ENCODE results near the gene KRTAP10-6.
"Not testable (repeated sequence)": the region's sequence is repeated elsewhere in the genome, so short reads cannot be mapped to it uniquely, and the experiment has no call there.

KRTAP10-6 gene

GRCh38 chr21:44592446-44593311 is at the start of gene KRTAP10-6:
TSS of gene KRTAP10-6 (minus strand) at chr21:44592505. CDS start at chr21:44592484, 21 bp downstream.
- no peak for DNase-seq (ENCODE audit: low spot score)

- no peak for DNase-seq (ENCODE audit: low spot score)
Observed at GRCh38 chr21:44640761-44641160, 48.5 kb upstream of the KRTAP10-6 start.

GRCh38 chr21:44639331-44639655 is 47.0 kb upstream of the KRTAP10-6 start:
- DNase-seq (ENCODE audit: low spot score), result no peak

- DNase-seq (ENCODE audit: low spot score), result not testable (repeated sequence)
Observed at GRCh38 chr21:44638506-44639330, 46.4 kb upstream of the KRTAP10-6 start.

DNA sequence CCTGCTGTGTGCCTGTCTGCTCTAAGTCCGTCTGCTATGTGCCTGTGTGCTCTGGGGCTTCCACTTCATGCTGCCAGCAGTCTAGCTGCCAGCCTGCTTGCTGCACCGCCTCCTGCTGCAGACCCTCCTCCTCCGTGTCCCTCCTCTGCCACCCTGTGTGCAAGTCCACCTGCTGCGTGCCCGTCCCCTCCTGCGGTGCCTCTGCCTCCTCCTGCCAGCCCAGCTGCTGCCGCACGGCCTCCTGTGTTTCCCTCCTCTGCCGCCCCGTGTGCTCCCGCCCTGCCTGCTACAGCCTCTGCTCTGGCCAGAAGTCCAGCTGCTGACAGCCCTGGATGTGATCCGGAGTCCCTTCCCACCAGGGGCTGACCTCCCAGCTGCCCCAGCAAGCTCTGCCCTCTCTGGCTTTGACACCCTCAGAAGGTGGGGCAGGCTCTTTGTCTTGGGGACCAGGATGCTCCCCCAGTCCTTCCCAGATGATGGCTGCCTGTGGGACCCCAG is 45.6 kb upstream of the KRTAP10-6 start:
- DNase-seq (ENCODE audit: low spot score), result not testable (repeated sequence)

- DNase-seq (ENCODE audit: low spot score), result no peak
Observed at GRCh38 chr21:44637018-44637850, 44.9 kb upstream of the KRTAP10-6 start, which contains the start of gene KRTAP10-10. TSS of gene KRTAP10-10 (plus strand) at chr21:44637356. CDS start at chr21:44637418, 62 bp downstream.

DNA sequence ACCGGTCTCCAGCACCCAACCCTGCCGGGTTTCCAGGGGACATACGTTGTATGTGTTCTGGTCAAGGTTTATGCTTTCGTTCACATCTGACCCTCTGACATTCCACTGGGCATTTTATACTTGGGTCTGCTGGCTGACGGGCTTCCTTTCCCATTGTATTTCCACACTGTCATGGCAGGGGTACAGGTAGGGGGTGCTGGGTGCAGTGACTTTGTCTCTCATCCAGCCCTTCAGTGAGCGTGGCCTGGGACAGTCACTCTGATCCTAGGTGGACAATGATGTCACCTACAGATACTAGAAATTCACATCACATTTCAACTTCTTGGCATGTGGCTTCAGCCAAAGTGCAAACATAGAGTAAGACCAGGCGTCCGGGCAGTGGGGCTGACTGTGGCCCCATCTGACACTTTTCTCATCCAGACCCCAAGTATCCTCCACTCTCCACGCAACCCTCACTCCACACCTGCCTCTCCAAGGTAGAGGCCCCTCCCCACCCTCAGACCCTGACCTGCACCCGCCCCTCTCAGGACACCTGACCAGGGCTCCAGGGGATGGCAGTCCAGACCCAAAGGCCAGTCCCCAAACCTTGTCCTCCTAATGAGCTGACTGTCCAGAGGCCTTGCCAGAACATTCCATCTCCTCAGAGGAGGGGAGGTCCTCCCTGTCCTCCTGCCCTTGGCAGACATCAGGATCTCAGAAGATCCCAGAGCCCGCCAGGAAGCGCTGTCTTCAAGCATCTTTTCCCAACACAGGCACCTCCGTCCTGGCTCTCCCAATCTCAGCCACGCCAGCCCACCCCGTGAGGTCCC is 44.1 kb upstream of the KRTAP10-6 start:
- no peak for DNase-seq (ENCODE audit: low spot score)

DNA sequence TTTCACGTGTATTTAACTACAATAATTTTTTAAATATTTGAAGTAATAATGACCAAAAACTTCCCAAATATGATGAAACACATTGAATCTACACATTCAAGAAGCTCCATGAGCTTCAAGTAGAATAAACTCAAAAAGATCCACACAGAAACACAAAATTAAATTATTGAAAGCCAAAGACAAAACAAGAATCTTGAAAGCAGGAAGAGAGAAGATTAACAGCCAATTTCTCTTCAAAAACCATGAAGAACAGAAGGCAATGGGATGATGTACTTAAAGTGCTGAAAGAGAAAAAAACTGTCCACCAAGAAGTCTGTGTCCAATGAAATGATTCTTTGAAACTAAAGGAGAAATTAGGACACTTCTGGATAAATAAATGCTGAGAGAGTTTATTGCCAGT is 39.8 kb upstream of the KRTAP10-6 start:
- DNase-seq (ENCODE audit: low spot score), result no peak

DNA sequence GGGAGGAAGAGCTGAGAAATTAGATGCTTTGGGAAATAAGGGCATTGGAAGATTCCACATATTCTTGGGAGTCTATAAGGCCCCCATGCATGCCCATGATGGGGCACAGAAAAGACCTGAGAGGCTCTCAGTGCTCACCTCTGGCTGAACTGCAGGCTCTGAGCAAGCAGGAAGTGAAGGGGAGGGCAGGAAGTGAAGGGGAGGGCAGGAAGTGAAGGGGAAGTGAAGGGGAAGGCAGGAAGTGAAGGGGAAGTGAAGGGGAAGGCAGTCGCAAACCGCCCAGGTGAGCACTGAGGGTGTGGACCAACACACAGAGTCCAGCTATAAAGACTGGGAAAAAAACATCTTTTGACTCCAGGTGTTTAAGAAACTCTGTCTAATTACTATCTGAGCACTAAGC is 38.1 kb upstream of the KRTAP10-6 start:
- no peak for DNase-seq (ENCODE audit: low spot score)

DNA sequence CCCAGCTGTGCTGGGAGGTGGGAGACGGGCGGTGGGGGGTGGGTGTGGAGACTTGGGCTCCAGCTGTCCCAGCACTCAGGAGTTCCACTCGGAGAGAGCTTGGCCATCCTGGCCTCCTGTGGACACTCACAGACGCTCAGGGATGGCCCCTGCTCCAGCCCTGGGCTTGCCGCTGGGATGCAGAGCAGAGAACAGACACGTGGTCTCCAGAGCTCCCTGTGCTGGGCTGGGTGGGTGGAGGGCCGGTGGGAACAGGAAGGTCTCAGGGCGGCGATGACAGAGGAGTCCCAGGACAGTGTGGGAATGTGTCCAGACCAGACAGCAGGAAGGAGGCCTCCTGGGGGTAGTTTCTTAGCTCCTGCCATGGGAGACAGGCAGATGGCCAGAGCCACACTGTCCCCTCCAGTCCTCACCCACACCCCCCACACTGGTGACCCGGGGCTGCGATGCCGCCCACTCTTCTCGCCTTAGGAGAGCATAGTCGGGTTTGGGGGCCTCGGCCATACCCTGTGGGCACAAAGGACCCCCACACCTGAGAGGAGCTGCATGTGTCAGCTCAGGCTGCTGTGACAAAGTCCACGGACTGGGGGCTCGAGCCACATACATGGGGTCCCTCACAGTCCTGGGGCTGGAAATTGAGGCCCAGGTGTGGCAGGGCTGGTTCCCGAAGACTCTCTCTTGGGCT is 36.5 kb upstream of the KRTAP10-6 start:
- DNase-seq (ENCODE audit: low spot score), result no peak

DNA sequence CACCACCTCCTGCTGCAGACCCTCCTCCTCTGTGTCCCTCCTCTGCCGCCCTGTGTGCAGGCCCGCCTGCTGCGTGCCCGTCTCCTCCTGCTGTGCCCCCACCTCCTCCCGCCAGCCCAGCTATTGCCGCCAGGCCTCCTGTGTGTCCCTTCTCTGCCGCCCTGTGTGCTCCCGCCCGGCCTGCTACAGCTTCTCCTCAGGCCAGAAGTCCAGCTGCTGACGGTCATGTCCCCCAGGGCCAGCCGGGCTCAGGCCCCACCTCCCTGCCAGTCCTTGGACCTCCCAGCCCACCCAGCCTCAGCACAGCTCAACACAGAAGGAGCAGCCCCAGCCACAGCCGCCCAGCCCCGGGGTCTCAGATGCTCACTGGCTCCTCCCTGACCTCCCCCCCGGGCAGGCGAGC is 35.5 kb upstream of the KRTAP10-6 start:
- DNase-seq (ENCODE audit: low spot score), result not testable (repeated sequence)

GRCh38 chr21:44627181-44627822 is 35.0 kb upstream of the KRTAP10-6 start:
- DNase-seq (ENCODE audit: low spot score), result not testable (repeated sequence)

DNA sequence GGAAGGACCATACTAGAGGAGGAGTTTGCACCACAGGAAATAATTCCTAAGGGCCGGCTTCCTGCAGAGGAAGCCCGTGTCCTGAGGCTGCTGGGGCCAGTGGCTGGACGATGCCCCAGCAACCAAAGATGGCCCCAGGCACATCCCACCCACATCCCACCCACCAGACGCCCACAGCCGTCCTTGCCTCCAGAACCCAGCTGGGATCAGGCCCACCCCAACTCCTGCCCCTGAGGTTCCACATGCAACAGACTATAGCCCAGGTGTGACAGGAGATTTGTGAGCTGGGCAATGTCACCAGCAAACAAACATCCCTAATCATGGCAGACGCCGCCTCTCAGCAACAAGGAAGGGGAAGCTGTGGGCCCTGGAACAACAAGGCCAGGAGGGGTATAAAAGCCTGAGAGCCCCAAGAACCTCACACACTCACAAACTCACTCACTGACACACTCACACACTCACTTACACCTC is 34.4 kb upstream of the KRTAP10-6 start, which contains the start of gene KRTAP10-9:
Gene KRTAP10-9 (plus strand): TSS at position 421 of the 471 bp plus-strand sequence. CDS start 79 bp downstream, outside the sequence.
- DNase-seq (ENCODE audit: low spot score), result no peak

- DNase-seq (ENCODE audit: low spot score), result no peak
Observed at GRCh38 chr21:44626262-44626661, 34.0 kb upstream of the KRTAP10-6 start.

- DNase-seq (ENCODE audit: low spot score), result no peak
Observed at GRCh38 chr21:44625756-44626155, 33.5 kb upstream of the KRTAP10-6 start.

DNA sequence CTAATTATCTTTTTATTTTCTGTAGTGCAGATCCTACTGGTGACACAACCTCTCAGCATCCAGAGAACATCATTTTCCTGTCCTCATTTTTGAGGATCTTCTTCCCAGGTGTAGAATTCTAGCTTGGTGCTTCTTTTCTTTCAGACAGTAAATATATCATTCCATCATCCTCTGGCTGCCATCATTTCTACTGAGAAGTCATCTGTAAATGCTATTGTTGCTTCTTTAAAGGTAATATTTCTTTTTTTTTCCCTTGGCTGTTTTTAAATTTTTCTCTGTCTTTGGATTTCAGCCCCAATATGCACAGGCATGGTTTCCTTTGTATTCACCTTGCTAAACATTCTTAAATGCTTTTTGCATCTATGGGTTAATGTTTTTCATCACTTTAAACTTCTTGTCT is 31.3 kb upstream of the KRTAP10-6 start:
- DNase-seq (ENCODE audit: low spot score), result no peak

DNA sequence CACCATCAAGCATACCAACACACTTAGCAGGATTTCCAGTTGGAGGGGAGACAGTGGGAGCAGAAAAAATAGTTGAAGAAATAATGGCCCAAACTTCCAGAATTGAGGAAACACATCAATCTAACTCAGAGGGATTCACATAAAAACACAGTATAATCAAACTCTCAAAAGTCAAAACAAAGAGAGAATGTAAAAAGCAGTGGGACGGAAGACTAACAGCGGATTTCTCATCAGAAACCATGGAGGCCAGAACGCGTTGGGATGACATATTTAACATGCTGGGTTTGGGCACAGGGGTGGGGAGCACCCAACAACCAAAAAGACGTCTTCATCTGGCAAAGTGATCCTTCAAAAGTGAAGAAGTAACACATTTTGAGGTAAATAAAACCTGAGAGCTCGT is 27.6 kb upstream of the KRTAP10-6 start:
- no peak for DNase-seq (ENCODE audit: low spot score)

- no peak for DNase-seq (ENCODE audit: low spot score)
Observed at GRCh38 chr21:44618909-44619308, 26.6 kb upstream of the KRTAP10-6 start.

- DNase-seq (ENCODE audit: low spot score), result no peak
Observed at GRCh38 chr21:44618504-44618903, 26.2 kb upstream of the KRTAP10-6 start.

DNA sequence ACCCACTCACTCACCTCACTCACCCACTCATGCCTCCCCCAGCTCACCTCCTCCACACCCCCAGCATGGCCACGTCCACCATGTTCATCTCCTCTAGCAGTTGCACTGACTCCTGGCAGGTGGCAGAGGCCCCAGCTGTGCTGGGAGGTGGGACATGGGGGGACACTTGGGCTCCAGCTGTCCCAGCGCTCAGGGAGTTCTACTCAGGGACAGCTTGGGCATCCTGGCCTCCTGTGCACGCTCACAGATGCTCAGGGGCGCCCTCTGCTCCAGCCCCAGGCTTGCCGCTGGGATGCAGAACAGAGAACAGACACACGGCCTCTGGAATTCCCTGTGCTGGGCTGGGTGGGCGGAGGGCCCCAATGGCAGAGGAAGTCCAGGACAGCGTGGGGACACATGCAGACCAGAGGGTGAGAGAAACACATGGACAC is 24.8 kb upstream of the KRTAP10-6 start:
- no peak for DNase-seq (ENCODE audit: low spot score)

Data from AG08395 (cell line).